Esophagus squamous epithelium (tissue), 5 donors: Measurements from ENCODE around the gene NFIC. TPM values are rescaled to one million over a fixed set of nuclear protein-coding genes. Genes with fewer than 3 reads are reported as not detected.

Experiments used
- DNase-seq: peaks from one replicate; lab custom pipeline; 2025; lab: John Stamatoyannopoulos, UW
- H3K27ac ChIP-seq, 4 donors: fragments of 200-600 bp; sonication (generic); one replicate each; pipeline ENCODE4 v1.5.1; 2016 to 2019; ENCODE audit warnings: mild to moderate bottlenecking in 1 of 4
- H3K27me3 ChIP-seq, 4 donors: fragments of 200-600 bp; sonication (generic); 1 replicate in 3 of 4; 2 replicates in 1 of 4; pipeline versions ENCODE4 v1.5.1 to v1.6.0; 2017 to 2021; ENCODE audit warnings: antibody characterized with exemption in 1 of 4
- H3K36me3 ChIP-seq, 3 donors: fragments of 200-600 bp; sonication (generic); one replicate each; pipeline ENCODE4 v1.5.1; 2016 to 2019
- H3K4me1 ChIP-seq, 3 donors: fragments of 200-600 bp; sonication (generic); one replicate each; pipeline ENCODE4 v1.5.1; 2017 to 2019
- H3K4me3 ChIP-seq, 4 donors: fragments of 200-600 bp; sonication (generic); 1 replicate in 3 of 4; 2 replicates in 1 of 4; pipeline ENCODE4 v1.5.1; 2016 to 2019; ENCODE audit warnings: mild to moderate bottlenecking in 2 of 4, moderate library complexity in 1 of 4
- H3K9me3 ChIP-seq, 3 donors: fragments of 200-600 bp; sonication (generic); one replicate each; pipeline ENCODE4 v1.5.1; 2016 to 2019
- CTCF ChIP-seq, 6 experiments: fragments of 450-650 bp in 4 of 6; fragments of 200-600 bp in 2 of 6; sonication (generic) in 2 of 6; IDR thresholded peaks; one replicate each; pipeline ENCODE4 v1.5.1; 2016 to 2019; ENCODE audit warnings: antibody characterized with exemption in 6 of 6, mild to moderate bottlenecking in 4 of 6, moderate library complexity in 4 of 6
- POLR2A ChIP-seq, 4 donors: fragments of 450-650 bp; IDR thresholded peaks; one replicate each; pipeline ENCODE4 v1.6.1; 2017; ENCODE audit warnings: antibody characterized with exemption in 4 of 4, mild to moderate bottlenecking in 4 of 4, moderate library complexity in 3 of 4
- WGBS, 2 donors: methylation state at CpG; one replicate each; pipeline ENCODE4 v1.1.5; 2018; 5-methylcytosine and 5-hydroxymethylcytosine counted together
- intact Hi-C: fragments of 100-400 bp; cut with DNase I; formaldehyde crosslinking; loops from one replicate; pipeline ENCODE4 v1.15.0; 2022
- total RNA-seq, 4 donors: library from RNA; depleted of rRNA; stranded (reverse); fragments of >200 nt; gene quantifications; one replicate each; pipeline ENCODE4 v1.1.0, GENCODE V29; 2016
- donor health status: DM: yes; HTN: yes; CAD: no.

The NFIC gene
- total RNA-seq, 4 donors from 2014 or later: 40.8 to 80.9 (median 61.0) TPM

- no peak for TF ChIP-seq POLR2A (IDR thresholded peaks at IDR 0.05)
- TF ChIP-seq CTCF (IDR thresholded peaks at IDR 0.05): peak in 3 of 6 experiments; percentile 24 to 46 (median 41)
- intact Hi-C loops: no loop called here
- peaks cover 32 to 77% (median 36%) of the 10 kb centered on the region in 3 donors for H3K4me1 ChIP-seq
- no peak for DNase-seq
- H3K4me3 ChIP-seq: peak overlapping the region; percentile 9 to 55 (median 39)
- no peaks in the 10 kb centered on the region for H3K27me3 ChIP-seq
- no peaks in the 10 kb centered on the region for H3K9me3 ChIP-seq
- no peaks in the 10 kb centered on the region for H3K36me3 ChIP-seq
- peak overlapping the region; percentile 70 to 93 (median 88) for H3K27ac ChIP-seq
- WGBS, 2 donors: 10 to 18% methylated on average over 11 to 15 of the region's 26 CpGs
These were observed 22.5 kb upstream of the NFIC start for GRCh38 chr19:3343619-3344502.

- H3K27ac ChIP-seq: peak overlapping the region; percentile 70 to 93 (median 88)
- no peaks in the 10 kb centered on the region for H3K27me3 ChIP-seq
- no peaks in the 10 kb centered on the region for H3K36me3 ChIP-seq
- H3K4me1 ChIP-seq: peaks cover 31 to 72% (median 36%) of the 10 kb centered on the region in 3 donors
- 49 to 67% methylated on average over 15 to 23 of the region's 25 CpGs for WGBS, 2 donors
- no peaks in the 10 kb centered on the region for H3K9me3 ChIP-seq
- no peak for TF ChIP-seq CTCF (IDR thresholded peaks at IDR 0.05)
- TF ChIP-seq POLR2A (IDR thresholded peaks at IDR 0.05): no peak
- no peak overlapping the region for H3K4me3 ChIP-seq
- DNase-seq: no peak
- intact Hi-C loops: no loop called here
These were observed 21.5 kb upstream of the NFIC start for GRCh38 chr19:3344608-3345598.

GRCh38 chr19:3345850-3346460 lies 20.4 kb upstream of the NFIC start:
- intact Hi-C loops: no loop called here
- H3K4me1 ChIP-seq: peaks cover 31 to 79% (median 38%) of the 10 kb centered on the region in 3 donors
- H3K27ac ChIP-seq: peak overlapping the region; percentile 78 to 93 (median 88)
- H3K4me3 ChIP-seq: peak overlapping the region in 1 of 4 donors; percentile 50
- TF ChIP-seq CTCF (IDR thresholded peaks at IDR 0.05): no peak
- TF ChIP-seq POLR2A (IDR thresholded peaks at IDR 0.05): no peak
- no peak for DNase-seq
- H3K9me3 ChIP-seq: no peaks in the 10 kb centered on the region
- no peaks in the 10 kb centered on the region for H3K36me3 ChIP-seq
- no peaks in the 10 kb centered on the region for H3K27me3 ChIP-seq
- 44 to 61% methylated on average over 9 to 10 of the region's 15 CpGs for WGBS, 2 donors

GRCh38 chr19:3346677-3347353 lies 19.6 kb upstream of the NFIC start:
- TF ChIP-seq CTCF (IDR thresholded peaks at IDR 0.05) (no peak), POLR2A (IDR thresholded peaks at IDR 0.05) (no peak)
- Histone ChIP-seq H3K27ac (peak overlapping the region; percentile 78 to 93 (median 88)), H3K27me3 (no peaks in the 10 kb centered on the region), H3K4me1 (peaks cover 31 to 81% (median 38%) of the 10 kb centered on the region in 3 donors), H3K36me3 (no peaks in the 10 kb centered on the region), H3K9me3 (no peaks in the 10 kb centered on the region), H3K4me3 (peak overlapping the region in 3 of 4 donors; percentile 3 to 50 (median 6))
- 18 to 29% methylated on average over 10 to 11 of the region's 23 CpGs for WGBS, 2 donors
- no peak for DNase-seq
- intact Hi-C loops: no loop called here
